Neural crest cell (in vitro differentiated cells): ENCODE measurements around the gene RAB5B. TPM values are rescaled to one million over a fixed set of nuclear protein-coding genes. Genes with fewer than 3 reads are reported as not detected.
A peak's percentile ranks its signal among the peaks of the same experiment; 100 is the strongest.
"Not testable (repeated sequence)": the region's sequence is repeated elsewhere in the genome, so short reads cannot be mapped to it uniquely, and the experiment has no call there.

ENCODE experiments used
- DNase-seq: peaks from one replicate; pipeline ENCODE4 v3.0.0; 2021; ENCODE audit warnings: low read depth, mixed read lengths, low spot score
- H3K27ac Mint-ChIP-seq: one replicate; pipeline ENCODE4 v1.8.0; 2021; ENCODE audit warnings: mild to moderate bottlenecking, mixed read lengths; ENCODE audit not compliant: unreplicated experiment
- H3K27me3 Mint-ChIP-seq: 2 replicates; pipeline ENCODE4 v1.8.0; 2021; ENCODE audit warnings: low read depth, mild to moderate bottlenecking, mixed read lengths
- H3K36me3 Mint-ChIP-seq: 2 replicates; pipeline ENCODE4 v1.8.0; 2021; ENCODE audit warnings: low read depth, mild to moderate bottlenecking, mixed read lengths
- H3K4me1 Mint-ChIP-seq: 2 replicates; pipeline ENCODE4 v1.8.0; 2021; ENCODE audit warnings: mixed read lengths
- H3K4me3 Mint-ChIP-seq: one replicate; pipeline ENCODE4 v1.8.0; 2021; ENCODE audit warnings: mild to moderate bottlenecking, mixed read lengths
- H3K9me3 Mint-ChIP-seq: 2 replicates; pipeline ENCODE4 v1.8.0; 2021; ENCODE audit warnings: mixed read lengths
- total RNA-seq: library from RNA; stranded (reverse); gene quantifications from 2 replicates; pipeline ENCODE4 v1.2.1, GENCODE V29; 2021
- TF ChIP-seq, protein P1 (sequence below): fragments of 200-600 bp; sonication (generic); conservative IDR thresholded peaks from 2 replicates; pipeline ENCODE4 v1.5.0; 2021; ENCODE audit warnings: antibody characterized with exemption, mild to moderate bottlenecking

RAB5B gene
- total RNA-seq, 1 donor from 2014 or later, result 86.5 TPM

DNA sequence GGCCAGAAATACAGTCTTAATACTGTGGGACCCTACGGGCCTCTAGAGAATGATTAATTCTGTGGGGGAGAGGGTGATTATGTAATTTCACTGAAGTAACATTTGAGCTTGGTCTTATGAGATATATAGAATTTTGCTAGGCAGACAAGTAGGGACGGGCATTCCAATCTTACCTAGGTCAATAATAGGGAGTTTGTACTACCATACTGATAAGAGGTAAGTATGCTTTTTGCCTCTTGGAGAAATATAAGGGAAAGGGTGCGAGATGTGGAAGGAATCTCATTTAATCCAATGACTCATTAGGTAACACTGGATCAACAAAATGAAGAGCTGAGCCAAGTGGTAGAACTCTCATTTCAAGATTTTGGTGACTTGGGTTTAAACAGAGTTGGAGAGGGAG, 5.2 kb downstream of the RAB5B start:
- Mint-ChIP-seq H3K9me3 (no peaks in the 10 kb centered on the region), H3K27ac (no peak overlapping the region), H3K27me3 (no peaks in the 10 kb centered on the region), H3K4me1 (peaks cover 14% of the 10 kb centered on the region), H3K4me3 (peak overlapping the region; percentile 24), H3K36me3 (peaks cover 11% of the 10 kb centered on the region)
- TF ChIP-seq, protein P1, sequence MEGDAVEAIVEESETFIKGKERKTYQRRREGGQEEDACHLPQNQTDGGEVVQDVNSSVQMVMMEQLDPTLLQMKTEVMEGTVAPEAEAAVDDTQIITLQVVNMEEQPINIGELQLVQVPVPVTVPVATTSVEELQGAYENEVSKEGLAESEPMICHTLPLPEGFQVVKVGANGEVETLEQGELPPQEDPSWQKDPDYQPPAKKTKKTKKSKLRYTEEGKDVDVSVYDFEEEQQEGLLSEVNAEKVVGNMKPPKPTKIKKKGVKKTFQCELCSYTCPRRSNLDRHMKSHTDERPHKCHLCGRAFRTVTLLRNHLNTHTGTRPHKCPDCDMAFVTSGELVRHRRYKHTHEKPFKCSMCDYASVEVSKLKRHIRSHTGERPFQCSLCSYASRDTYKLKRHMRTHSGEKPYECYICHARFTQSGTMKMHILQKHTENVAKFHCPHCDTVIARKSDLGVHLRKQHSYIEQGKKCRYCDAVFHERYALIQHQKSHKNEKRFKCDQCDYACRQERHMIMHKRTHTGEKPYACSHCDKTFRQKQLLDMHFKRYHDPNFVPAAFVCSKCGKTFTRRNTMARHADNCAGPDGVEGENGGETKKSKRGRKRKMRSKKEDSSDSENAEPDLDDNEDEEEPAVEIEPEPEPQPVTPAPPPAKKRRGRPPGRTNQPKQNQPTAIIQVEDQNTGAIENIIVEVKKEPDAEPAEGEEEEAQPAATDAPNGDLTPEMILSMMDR, result no peak
- DNase-seq, result no peak

DNA sequence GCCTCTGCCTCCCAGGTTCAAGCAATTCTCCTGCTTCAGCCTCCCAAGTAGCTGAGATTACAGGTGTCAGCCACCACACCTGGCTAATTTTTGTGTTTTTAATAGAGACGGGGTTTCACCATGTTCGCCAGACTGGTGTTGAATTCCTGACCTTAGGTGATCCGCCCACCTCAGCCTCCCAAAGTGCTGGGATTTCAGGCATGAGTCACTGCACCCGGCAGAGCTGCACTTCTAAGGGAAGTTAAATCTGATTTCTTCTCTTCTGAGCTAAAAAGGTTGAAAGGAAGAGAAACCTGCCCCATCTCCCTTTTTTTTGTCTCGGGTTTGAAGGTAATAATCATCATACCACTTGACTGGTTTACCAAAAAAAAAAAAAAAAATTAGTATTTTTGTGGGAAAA, 8.0 kb downstream of the RAB5B start:
- DNase-seq, H3K4me1 Mint-ChIP-seq, H3K36me3 Mint-ChIP-seq, H3K4me3 Mint-ChIP-seq, H3K27ac Mint-ChIP-seq, H3K9me3 Mint-ChIP-seq, H3K27me3 Mint-ChIP-seq: not testable (repeated sequence)

DNA sequence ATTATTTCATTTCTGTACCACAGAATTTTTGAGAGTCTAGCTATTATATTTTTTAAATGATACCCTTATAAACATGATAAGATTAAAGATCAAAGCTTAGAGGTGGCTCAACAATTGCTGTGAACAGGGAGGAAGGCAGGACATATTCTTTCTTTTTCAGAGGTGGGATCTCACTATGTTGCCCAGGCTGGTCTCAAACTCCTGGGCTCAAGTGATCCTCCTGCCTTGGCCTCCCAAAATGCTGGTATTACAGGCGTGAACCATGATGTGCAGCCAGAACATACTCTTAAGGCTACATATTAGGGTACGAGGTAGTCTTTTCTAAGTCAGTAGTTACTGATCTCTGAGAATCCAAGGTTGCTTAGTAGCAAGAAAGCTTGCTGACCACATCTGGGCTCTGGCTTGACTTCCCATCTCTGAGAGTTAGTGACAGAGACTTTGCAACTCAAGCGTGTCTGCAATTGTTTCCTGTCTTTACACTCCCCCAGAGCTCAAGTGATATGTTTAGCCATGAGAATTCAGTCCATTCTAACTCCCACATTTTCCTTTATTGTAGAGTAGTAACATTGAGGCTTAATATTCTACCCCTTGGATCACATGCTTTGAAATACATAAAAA, 8.6 kb downstream of the RAB5B start:
- Mint-ChIP-seq H3K9me3 (no peaks in the 10 kb centered on the region), H3K36me3 (peaks cover 8% of the 10 kb centered on the region), H3K27ac (peak overlapping the region; percentile 71), H3K4me3 (no peak overlapping the region), H3K27me3 (no peaks in the 10 kb centered on the region), H3K4me1 (peaks cover 6% of the 10 kb centered on the region)
- no peak for DNase-seq
- TF ChIP-seq, protein P1, result no peak

GRCh38 chr12:55983232-55983842, 9.5 kb downstream of the RAB5B start:
- Mint-ChIP-seq H3K4me1 (peaks cover 6% of the 10 kb centered on the region), H3K27me3 (no peaks in the 10 kb centered on the region), H3K27ac (peak overlapping the region; percentile 19), H3K9me3 (no peaks in the 10 kb centered on the region), H3K36me3 (peaks cover 7% of the 10 kb centered on the region), H3K4me3 (no peak overlapping the region)
- DNase-seq, result no peak
- TF ChIP-seq, protein P1, result no peak

DNA sequence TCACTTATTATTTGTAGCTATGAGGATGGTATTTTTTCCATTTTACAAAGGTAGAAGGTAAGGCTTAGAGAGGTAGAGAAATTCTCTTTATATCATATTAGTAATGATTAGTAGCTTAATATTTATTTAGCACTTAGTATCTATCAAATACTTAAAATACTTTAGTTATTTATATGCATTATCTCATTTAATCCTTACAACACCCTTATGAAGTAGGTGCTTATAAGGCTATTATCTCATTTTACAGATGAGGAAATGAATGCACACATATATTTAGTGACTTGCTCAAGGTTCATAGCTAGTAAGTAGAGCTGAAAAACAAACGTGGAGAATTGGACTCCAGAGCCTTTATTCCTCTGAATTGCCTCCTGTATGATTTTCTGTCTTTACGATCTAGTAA, 11.0 kb downstream of the RAB5B start:
- H3K4me3 Mint-ChIP-seq, result no peak overlapping the region
- no peak overlapping the region for H3K27ac Mint-ChIP-seq
- H3K36me3 Mint-ChIP-seq, result peaks cover 11% of the 10 kb centered on the region
- no peaks in the 10 kb centered on the region for H3K4me1 Mint-ChIP-seq
- TF ChIP-seq, protein P1, result no peak
- H3K27me3 Mint-ChIP-seq, result no peaks in the 10 kb centered on the region
- no peak for DNase-seq
- H3K9me3 Mint-ChIP-seq, result no peaks in the 10 kb centered on the region

DNA sequence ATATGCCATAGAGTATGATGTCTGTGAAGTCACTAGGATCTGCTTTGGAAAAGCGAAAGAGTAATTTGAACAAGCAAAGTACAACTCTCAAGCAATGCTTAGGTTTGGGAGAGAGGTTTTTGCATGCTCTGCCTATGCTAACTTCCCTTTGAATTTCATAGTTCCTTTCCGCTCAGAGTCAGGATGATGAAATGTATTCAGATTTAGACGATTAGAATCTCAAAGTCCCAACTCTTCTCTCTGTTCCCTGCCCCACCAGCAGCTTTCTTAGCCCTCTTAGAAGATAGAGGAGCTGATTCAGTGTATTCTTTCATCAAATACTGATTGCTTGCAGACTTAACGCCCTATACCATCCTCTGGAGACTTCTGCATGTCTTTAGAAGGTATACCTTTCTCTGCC, 11.5 kb downstream of the RAB5B start:
- Mint-ChIP-seq H3K27me3 (no peaks in the 10 kb centered on the region), H3K4me1 (no peaks in the 10 kb centered on the region), H3K27ac (no peak overlapping the region), H3K4me3 (no peak overlapping the region), H3K9me3 (no peaks in the 10 kb centered on the region), H3K36me3 (peaks cover 13% of the 10 kb centered on the region)
- TF ChIP-seq, protein P1, result no peak
- no peak for DNase-seq

DNA sequence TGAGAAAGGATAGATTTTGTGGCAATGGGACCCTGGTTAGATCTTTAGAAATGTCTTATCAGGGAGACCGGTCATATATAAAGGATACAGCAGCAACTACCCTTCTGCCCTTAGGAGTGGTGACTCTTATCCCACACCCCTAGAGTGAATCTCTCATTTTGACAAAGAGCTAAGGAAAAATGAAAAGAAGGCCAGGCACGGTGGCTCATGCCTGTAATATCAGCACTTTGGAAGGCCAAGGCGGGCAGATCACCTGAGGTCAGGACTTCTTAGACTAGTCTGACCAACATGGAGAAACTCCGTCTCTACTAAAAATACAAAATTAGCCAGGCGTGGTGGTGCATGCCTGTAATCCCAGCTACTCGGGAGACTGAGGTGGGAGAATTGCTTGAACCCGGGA, 12.1 kb downstream of the RAB5B start:
- not testable (repeated sequence) for DNase-seq, H3K9me3 Mint-ChIP-seq, H3K27ac Mint-ChIP-seq, H3K4me3 Mint-ChIP-seq, H3K27me3 Mint-ChIP-seq, H3K4me1 Mint-ChIP-seq
- peaks cover 17% of the 10 kb centered on the region for H3K36me3 Mint-ChIP-seq
